Measurements from ENCODE around the gene FAM53A. TPM values are rescaled to one million over a fixed set of nuclear protein-coding genes. Genes with fewer than 3 reads are reported as not detected.

FAM53A gene
- total RNA-seq, 4 donors from 2014 or later, result 1.2 to 18.4 (median 4.9) TPM

DNA sequence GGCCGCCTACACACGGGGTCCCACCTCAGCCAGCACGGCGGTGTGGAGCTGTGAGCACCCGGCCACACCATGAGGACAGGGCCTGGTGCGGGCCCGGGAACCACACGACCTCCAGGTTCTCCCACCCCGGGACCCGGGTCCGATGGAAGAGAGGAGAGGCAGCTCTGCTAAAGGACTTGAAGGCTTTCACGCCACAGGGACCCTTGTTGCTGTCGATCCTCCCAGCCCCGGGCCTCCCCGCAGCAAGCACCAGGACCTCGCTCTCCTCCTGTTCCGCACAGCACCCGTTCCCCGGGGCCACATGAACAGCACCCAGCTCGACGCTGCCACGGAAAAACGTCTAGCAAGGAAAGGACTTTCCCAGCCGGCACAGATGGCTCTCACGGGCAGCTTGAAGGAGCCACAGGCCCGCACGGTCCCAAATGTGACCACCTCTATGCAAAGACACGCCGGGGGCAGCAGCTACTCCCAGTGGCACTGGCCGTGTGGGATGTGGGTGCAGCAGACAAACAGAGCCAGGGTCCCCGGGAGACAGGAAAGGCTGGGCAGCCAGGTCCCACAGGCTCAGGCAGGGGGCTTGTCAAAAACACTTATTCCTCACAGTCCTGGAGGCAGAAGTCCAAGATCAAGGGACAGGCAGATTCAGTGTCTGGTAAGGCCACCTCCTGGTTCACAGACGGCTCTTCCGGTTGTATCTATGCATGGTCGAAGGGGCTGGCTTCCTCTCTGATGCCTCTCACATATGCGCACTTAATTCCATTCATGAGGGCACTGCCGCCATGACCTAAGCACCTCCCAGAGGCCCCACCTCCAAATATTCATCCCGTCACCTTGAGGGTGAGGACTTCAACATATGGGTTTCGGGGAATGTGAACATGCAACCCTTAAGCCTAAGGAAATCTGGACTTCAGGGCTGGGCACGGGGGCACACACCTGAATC, 24.7 kb downstream of the FAM53A start:
- H3K36me3 ChIP-seq, result peaks cover 0 to 15% of the 10 kb centered on the region in 2 donors
- no peak overlapping the region for H3K4me3 ChIP-seq
- 80% methylated on average over 1 of the region's 39 CpGs; no CpG with 5 or more reads in 1 of the 2 donors for WGBS, 2 donors (ENCODE audit: low coverage in 1 of 2)
- H3K9me3 ChIP-seq, result no peaks in the 10 kb centered on the region
- H3K4me1 ChIP-seq, result no peaks in the 10 kb centered on the region
- TF ChIP-seq EP300 (IDR thresholded peaks at IDR 0.05), result no peak
- TF ChIP-seq POLR2AphosphoS5 (IDR thresholded peaks at IDR 0.05), result no peak
- TF ChIP-seq, protein P1, sequence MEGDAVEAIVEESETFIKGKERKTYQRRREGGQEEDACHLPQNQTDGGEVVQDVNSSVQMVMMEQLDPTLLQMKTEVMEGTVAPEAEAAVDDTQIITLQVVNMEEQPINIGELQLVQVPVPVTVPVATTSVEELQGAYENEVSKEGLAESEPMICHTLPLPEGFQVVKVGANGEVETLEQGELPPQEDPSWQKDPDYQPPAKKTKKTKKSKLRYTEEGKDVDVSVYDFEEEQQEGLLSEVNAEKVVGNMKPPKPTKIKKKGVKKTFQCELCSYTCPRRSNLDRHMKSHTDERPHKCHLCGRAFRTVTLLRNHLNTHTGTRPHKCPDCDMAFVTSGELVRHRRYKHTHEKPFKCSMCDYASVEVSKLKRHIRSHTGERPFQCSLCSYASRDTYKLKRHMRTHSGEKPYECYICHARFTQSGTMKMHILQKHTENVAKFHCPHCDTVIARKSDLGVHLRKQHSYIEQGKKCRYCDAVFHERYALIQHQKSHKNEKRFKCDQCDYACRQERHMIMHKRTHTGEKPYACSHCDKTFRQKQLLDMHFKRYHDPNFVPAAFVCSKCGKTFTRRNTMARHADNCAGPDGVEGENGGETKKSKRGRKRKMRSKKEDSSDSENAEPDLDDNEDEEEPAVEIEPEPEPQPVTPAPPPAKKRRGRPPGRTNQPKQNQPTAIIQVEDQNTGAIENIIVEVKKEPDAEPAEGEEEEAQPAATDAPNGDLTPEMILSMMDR (IDR thresholded peaks at IDR 0.05), result no peak
- no peak for TF ChIP-seq POLR2A (IDR thresholded peaks at IDR 0.05)
- ATAC-seq, result no peak
- H3K27ac ChIP-seq, result no peak overlapping the region
- H3K27me3 ChIP-seq, result no peaks in the 10 kb centered on the region

DNA sequence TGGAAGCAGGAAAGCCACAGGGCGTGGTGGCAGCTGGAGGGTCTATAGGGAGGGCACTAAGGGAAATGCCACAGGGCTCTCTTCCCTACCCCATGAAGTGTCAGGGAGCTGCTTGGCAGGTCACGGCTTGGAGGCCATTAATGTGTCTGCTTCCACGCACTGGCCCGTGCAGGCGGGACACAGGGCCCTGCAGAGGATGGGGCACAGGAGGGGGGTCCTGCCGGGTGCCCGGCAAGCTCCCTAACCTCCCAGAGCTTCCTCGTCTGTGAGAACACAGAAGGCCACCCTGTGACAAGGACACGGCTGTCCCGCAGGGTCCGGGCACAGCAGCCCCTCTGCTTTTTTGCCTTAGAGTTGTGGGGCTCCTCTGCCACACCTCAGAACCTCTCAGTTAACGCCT, 25.5 kb downstream of the FAM53A start:
- WGBS, 2 donors (ENCODE audit: low coverage in 1 of 2), result 100% methylated on average over 1 to 3 of the region's 12 CpGs
- H3K4me3 ChIP-seq, result no peak overlapping the region
- ATAC-seq, result no peak
- no peak for TF ChIP-seq POLR2AphosphoS5 (IDR thresholded peaks at IDR 0.05)
- TF ChIP-seq EP300 (IDR thresholded peaks at IDR 0.05), result no peak
- TF ChIP-seq, protein P1 (IDR thresholded peaks at IDR 0.05), result no peak
- no peak for TF ChIP-seq POLR2A (IDR thresholded peaks at IDR 0.05)
- H3K9me3 ChIP-seq, result no peaks in the 10 kb centered on the region
- peaks cover 0 to 15% of the 10 kb centered on the region in 2 donors for H3K36me3 ChIP-seq
- H3K27me3 ChIP-seq, result no peaks in the 10 kb centered on the region
- no peaks in the 10 kb centered on the region for H3K4me1 ChIP-seq
- no peak overlapping the region for H3K27ac ChIP-seq

DNA sequence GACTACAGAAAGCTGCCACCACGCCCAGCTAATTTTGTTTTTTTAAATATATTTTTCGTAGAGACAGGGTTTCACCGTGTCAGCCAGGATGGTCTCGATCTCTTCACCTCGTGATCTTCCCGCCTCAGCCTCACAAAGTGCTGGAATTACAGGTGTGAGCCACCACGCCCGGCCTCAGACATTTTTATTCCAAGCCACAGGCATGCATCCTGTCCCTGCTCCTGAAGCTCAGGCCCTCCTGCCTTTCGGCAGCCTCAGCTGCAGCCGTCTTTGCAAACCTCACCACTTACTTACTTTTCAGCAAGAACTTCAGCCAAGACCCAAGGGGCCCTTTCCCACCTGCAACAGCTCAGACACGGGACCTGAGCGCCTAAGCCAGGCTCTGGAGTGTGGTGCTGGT, 26.0 kb downstream of the FAM53A start:
- no peak overlapping the region for H3K4me3 ChIP-seq
- H3K36me3 ChIP-seq, result peaks cover 0 to 15% of the 10 kb centered on the region in 2 donors
- no peaks in the 10 kb centered on the region for H3K27me3 ChIP-seq
- H3K9me3 ChIP-seq, result no peaks in the 10 kb centered on the region
- no peak for TF ChIP-seq POLR2A (IDR thresholded peaks at IDR 0.05)
- TF ChIP-seq, protein P1 (IDR thresholded peaks at IDR 0.05), result no peak
- TF ChIP-seq POLR2AphosphoS5 (IDR thresholded peaks at IDR 0.05), result no peak
- no peak for TF ChIP-seq EP300 (IDR thresholded peaks at IDR 0.05)
- ATAC-seq, result no peak
- H3K27ac ChIP-seq, result no peak overlapping the region
- no peaks in the 10 kb centered on the region for H3K4me1 ChIP-seq
- 93 to 95% methylated on average over 4 to 8 of the region's 12 CpGs for WGBS, 2 donors (ENCODE audit: low coverage in 1 of 2)

DNA sequence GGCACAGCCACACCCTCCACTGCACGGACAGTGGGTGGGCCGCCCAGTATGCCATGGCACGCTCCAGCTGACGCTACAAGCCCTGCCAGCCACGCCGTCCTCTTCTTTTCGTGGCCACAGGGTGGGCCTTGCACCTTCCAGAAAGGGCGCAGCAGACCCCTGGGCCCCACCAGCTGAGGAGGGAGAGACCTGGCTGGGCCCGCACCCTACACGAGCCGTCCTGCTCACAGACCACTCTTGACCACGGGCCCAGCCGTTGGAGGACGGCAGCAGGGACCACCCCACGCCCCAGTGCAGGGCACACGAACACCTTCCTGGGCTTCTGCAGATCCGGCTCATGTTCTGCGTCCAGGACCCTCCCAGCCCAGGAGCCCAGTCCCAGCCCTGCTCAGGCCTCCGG, 27.1 kb downstream of the FAM53A start:
- WGBS, 2 donors (ENCODE audit: low coverage in 1 of 2), result 90% methylated on average over 7 of the region's 19 CpGs; no CpG with 5 or more reads in 1 of the 2 donors
- no peaks in the 10 kb centered on the region for H3K9me3 ChIP-seq
- ATAC-seq, result no peak
- TF ChIP-seq EP300 (IDR thresholded peaks at IDR 0.05), result no peak
- TF ChIP-seq, protein P1 (IDR thresholded peaks at IDR 0.05), result no peak
- TF ChIP-seq POLR2AphosphoS5 (IDR thresholded peaks at IDR 0.05), result no peak
- TF ChIP-seq POLR2A (IDR thresholded peaks at IDR 0.05), result no peak
- H3K4me3 ChIP-seq, result no peak overlapping the region
- H3K27me3 ChIP-seq, result no peaks in the 10 kb centered on the region
- H3K4me1 ChIP-seq, result no peaks in the 10 kb centered on the region
- H3K36me3 ChIP-seq, result peaks cover 0 to 15% of the 10 kb centered on the region in 2 donors
- H3K27ac ChIP-seq, result no peak overlapping the region

DNA sequence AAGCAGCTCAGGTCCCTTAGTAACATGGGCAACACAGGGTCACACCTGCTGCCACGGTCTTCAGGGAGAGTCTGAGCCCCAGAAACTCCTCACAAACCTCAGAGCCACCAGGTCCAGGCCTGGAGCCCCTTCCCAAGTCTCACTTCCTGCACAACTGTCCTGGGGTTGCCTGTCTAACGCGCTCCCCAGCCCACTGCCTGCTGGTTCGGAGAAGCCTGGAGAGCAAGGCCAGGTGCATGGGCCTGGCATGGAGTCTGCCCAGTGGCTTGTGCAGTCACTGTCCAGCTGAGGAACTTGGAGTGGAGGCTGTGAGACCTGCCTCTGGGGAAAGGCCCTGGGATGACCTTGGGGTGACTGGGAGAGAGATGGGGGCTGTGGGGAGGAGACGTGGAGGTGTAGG, 28.0 kb downstream of the FAM53A start:
- Histone ChIP-seq H3K27me3 (no peaks in the 10 kb centered on the region), H3K36me3 (peaks cover 0 to 15% of the 10 kb centered on the region in 2 donors), H3K4me1 (no peaks in the 10 kb centered on the region), H3K4me3 (no peak overlapping the region), H3K27ac (no peak overlapping the region), H3K9me3 (no peaks in the 10 kb centered on the region)
- 80% methylated on average over 1 of the region's 5 CpGs; no CpG with 5 or more reads in 1 of the 2 donors for WGBS, 2 donors (ENCODE audit: low coverage in 1 of 2)
- no peak for ATAC-seq
- TF ChIP-seq, protein P1 (IDR thresholded peaks at IDR 0.05), result no peak
- TF ChIP-seq POLR2A (IDR thresholded peaks at IDR 0.05), result no peak
- TF ChIP-seq EP300 (IDR thresholded peaks at IDR 0.05), result no peak
- TF ChIP-seq POLR2AphosphoS5 (IDR thresholded peaks at IDR 0.05), result no peak

Data from gastroesophageal sphincter (tissue), 4 donors.